Heart left ventricle (tissue), 16 donors: ENCODE data around the gene DHX32. TPM values are rescaled to one million over a fixed set of nuclear protein-coding genes. Genes with fewer than 3 reads are reported as not detected.

ENCODE experiments used
- ATAC-seq, 4 donors: fragments of 200-7000 bp; cut with Tn5 transposase; one replicate each; pipeline ENCODE4 v1.9.1; 2020 to 2022; ENCODE audit warnings: moderate library complexity in 4 of 4, mild to moderate bottlenecking in 3 of 4, moderate number of reproducible peaks in 1 of 4
- DNase-seq, 5 donors: peaks; one replicate each; pipeline ENCODE4 v3.0.0-alpha.2; 2020
- H3K27ac ChIP-seq, 12 donors: fragments of 200-600 bp; sonication (generic) in 4 of 12; one replicate each; pipeline versions ENCODE4 v1.5.0 to v1.8.0; 2016 to 2022; ENCODE audit warnings: mild to moderate bottlenecking in 2 of 12
- H3K27me3 ChIP-seq, 9 donors: fragments of 200-600 bp; sonication (generic) in 2 of 9; one replicate each; pipeline versions ENCODE4 v1.5.1 to v1.8.0; 2016 to 2022; ENCODE audit warnings: mild to moderate bottlenecking in 3 of 9
- H3K36me3 ChIP-seq, 9 donors: fragments of 200-600 bp; sonication (generic) in 2 of 9; one replicate each; pipeline versions ENCODE4 v1.5.0 to v1.8.0; 2018 to 2022; ENCODE audit warnings: mild to moderate bottlenecking in 2 of 9
- H3K4me1 ChIP-seq, 12 donors: fragments of 200-600 bp; sonication (generic) in 4 of 12; one replicate each; pipeline versions ENCODE4 v1.5.0 to v1.8.0; 2016 to 2022; ENCODE audit warnings: mild to moderate bottlenecking in 3 of 12
- H3K4me3 ChIP-seq, 12 donors: fragments of 200-600 bp; sonication (generic) in 4 of 12; one replicate each; pipeline versions ENCODE4 v1.5.0 to v1.8.0; 2017 to 2022; ENCODE audit warnings: mild to moderate bottlenecking in 9 of 12, moderate library complexity in 4 of 12
- H3K9me3 ChIP-seq, 12 donors: fragments of 200-600 bp; sonication (generic) in 4 of 12; one replicate each; pipeline versions ENCODE4 v1.5.0 to v1.8.0; 2016 to 2022; ENCODE audit warnings: mild to moderate bottlenecking in 1 of 12
- CTCF ChIP-seq, 12 donors: fragments of 200-600 bp; sonication (generic) in 4 of 12; IDR thresholded peaks; one replicate each; pipeline versions ENCODE4 v1.5.0 to v1.8.0; 2018 to 2022; ENCODE audit warnings: antibody characterized with exemption in 12 of 12, mild to moderate bottlenecking in 5 of 12
- POLR2A ChIP-seq, 2 donors: fragments of 450-650 bp; IDR thresholded peaks; one replicate each; pipeline ENCODE4 v1.6.1; 2017; ENCODE audit warnings: antibody characterized with exemption in 2 of 2, mild to moderate bottlenecking in 2 of 2, moderate library complexity in 2 of 2
- WGBS, 4 donors: extraction: QIAGEN DNeasy Blood & Tissue Kit in 2 of 4; methylation state at CpG; one replicate each; pipeline versions ENCODE4 v1.1.5 to v1.1.7; 2013 to 2018; 5-methylcytosine and 5-hydroxymethylcytosine counted together
- intact Hi-C, 10 donors: fragments of 100-400 bp; cut with DNase I; formaldehyde crosslinking; loops; one replicate each; pipeline versions ENCODE4 v1.11.1 to v1.14.2; 2022
- polyA plus RNA-seq, 2 donors: library from polyadenylated mRNA; stranded (reverse); fragments of 200-250 nt; gene quantifications; one replicate each; pipeline ENCODE4 v1.2.3, GENCODE V29; 2013
- total RNA-seq, 9 donors: library from RNA; depleted of rRNA in 2 of 9; stranded (reverse); fragments of >200 nt in 2 of 9; fragmentation: NEBNext Ultra II Directional in 3 of 9; extraction: Animal tissue kit (Norgen Biotek cat#: 25700) in 3 of 9; gene quantifications; one replicate each; pipeline versions ENCODE4 v1.1.0 to v1.2.4, GENCODE V29; 2016 to 2023
- donor health status: ischemic (EF 13 %, LVEDD 7.1; RV severe dilation, severe dysfunction).
- donor health status: healthy with polysubstance abuse.
- donor health status: DM: no; HTN: yes; CAD: no.
- donor health status: DM: no; HTN: no; CAD: no.
- donor health status: ischemic (EF 25% LVEDD 6.9; RV normal size, moderate dysfunction).
- donor health status: ischemic (EF 25% LVEDD 5.7; RV mildly dilated, moderate dysfunction).
- donor health status: healthy.
- donor health status: DM: yes; HTN: yes; CAD: no.
- donor health status: ischemic (EF 35%, LVEDD 5.7; RV mildly dilated, moderate dysfunction).
- donor health status: nonischemic (EF 11% LVEDD 7.7; RV severe dilation, severe dysfunction).
- donor health status: DM: yes; HTN: yes; CAD: no.
- donor health status: PGD.
- donor health status: ischemic (EF 29% LVEDD 5.4; RV normal size, mild dysfunction).
- donor health status: nonischemic (EF 23%, LVEDD 6.1; RV moderate dilation, normal function).

The DHX32 gene
- total and polyA plus RNA-seq, 11 donors = 24.6 to 60.7 (median 37.9) TPM

- ATAC-seq = no peak
- no peak for DNase-seq
- Histone ChIP-seq H3K9me3 (no peaks in the 10 kb centered on the region), H3K36me3 (peaks cover 0 to 91% (median 68%) of the 10 kb centered on the region in 9 donors), H3K4me3 (no peak overlapping the region), H3K4me1 (peaks cover 0 to 10% (median 1%) of the 10 kb centered on the region in 12 donors), H3K27ac (no peak overlapping the region), H3K27me3 (no peaks in the 10 kb centered on the region)
- WGBS, 4 donors = 53 to 91% (median 64%) methylated on average over 5 of the region's 5 CpGs
- intact Hi-C loops = no loop called here
- TF ChIP-seq CTCF (IDR thresholded peaks at IDR 0.05) = no peak
Observed at GRCh38 chr10:125797994-125798662, 83.0 kb downstream of the DHX32 start.

GRCh38 chr10:125797424-125797823 is 83.7 kb downstream of the DHX32 start:
- Histone ChIP-seq H3K9me3 (no peaks in the 10 kb centered on the region), H3K27me3 (no peaks in the 10 kb centered on the region), H3K4me3 (no peak overlapping the region), H3K27ac (no peak overlapping the region), H3K36me3 (peaks cover 0 to 93% (median 69%) of the 10 kb centered on the region in 9 donors), H3K4me1 (peaks cover 0 to 10% (median 1%) of the 10 kb centered on the region in 12 donors)
- no peak for TF ChIP-seq POLR2A (IDR thresholded peaks at IDR 0.05)
- TF ChIP-seq CTCF (IDR thresholded peaks at IDR 0.05) = no peak
- WGBS, 4 donors = 89 to 95% (median 93%) methylated on average over 8 of the region's 8 CpGs
- intact Hi-C loops = no loop called here
- DNase-seq (no peak), ATAC-seq (no peak)

- WGBS, 4 donors = 82 to 92% (median 86%) methylated on average over 8 of the region's 8 CpGs
- no peaks in the 10 kb centered on the region for H3K9me3 ChIP-seq
- H3K36me3 ChIP-seq = peaks cover 0 to 92% (median 77%) of the 10 kb centered on the region in 9 donors
- peaks cover 0 to 10% (median 1%) of the 10 kb centered on the region in 12 donors for H3K4me1 ChIP-seq
- DNase-seq (no peak), ATAC-seq (no peak)
- peak overlapping the region in 6 of 12 donors; percentile 11 to 55 (median 31) for H3K27ac ChIP-seq
- no peak for TF ChIP-seq CTCF (IDR thresholded peaks at IDR 0.05)
- no peak for TF ChIP-seq POLR2A (IDR thresholded peaks at IDR 0.05)
- H3K4me3 ChIP-seq = no peak overlapping the region
- H3K27me3 ChIP-seq = no peaks in the 10 kb centered on the region
- intact Hi-C loops = no loop called here
Observed at GRCh38 chr10:125795637-125796190, 85.4 kb downstream of the DHX32 start.

- H3K4me3 ChIP-seq = no peak overlapping the region
- H3K9me3 ChIP-seq = no peaks in the 10 kb centered on the region
- TF ChIP-seq CTCF (IDR thresholded peaks at IDR 0.05) = no peak
- no peak for TF ChIP-seq POLR2A (IDR thresholded peaks at IDR 0.05)
- H3K27ac ChIP-seq = peak overlapping the region in 6 of 12 donors; percentile 11 to 55 (median 38)
- intact Hi-C loops = no loop called here
- ATAC-seq (peak; percentile 79 to 95 (median 86)), DNase-seq (peak in 3 of 5 donors; percentile 53 to 77 (median 54))
- no peaks in the 10 kb centered on the region for H3K27me3 ChIP-seq
- H3K4me1 ChIP-seq = peaks cover 0 to 10% (median 1%) of the 10 kb centered on the region in 12 donors
- H3K36me3 ChIP-seq = peaks cover 0 to 91% (median 77%) of the 10 kb centered on the region in 9 donors
- 37 to 61% (median 48%) methylated on average over 2 of the region's 2 CpGs for WGBS, 4 donors
Observed at GRCh38 chr10:125795128-125795527, 86.0 kb downstream of the DHX32 start.
